GM21737 (cell line): ENCODE measurements around the gene PLA2R1.
A peak's percentile ranks its signal among the peaks of the same experiment; 100 is the strongest.
"Not testable (repeated sequence)": the region's sequence is repeated elsewhere in the genome, so short reads cannot be mapped to it uniquely, and the experiment has no call there.

ENCODE experiments used
- ATAC-seq: cut with Tn5 transposase; IDR thresholded peaks from one replicate; pipeline ENCODE4 v1.9.1; 2021; ENCODE audit warnings: mild to moderate bottlenecking, moderate library complexity; ENCODE audit not compliant: unreplicated experiment

Gene PLA2R1

GRCh38 chr2:159984034-159984433, 78.4 kb downstream of the PLA2R1 start:
- no peak for ATAC-seq

DNA sequence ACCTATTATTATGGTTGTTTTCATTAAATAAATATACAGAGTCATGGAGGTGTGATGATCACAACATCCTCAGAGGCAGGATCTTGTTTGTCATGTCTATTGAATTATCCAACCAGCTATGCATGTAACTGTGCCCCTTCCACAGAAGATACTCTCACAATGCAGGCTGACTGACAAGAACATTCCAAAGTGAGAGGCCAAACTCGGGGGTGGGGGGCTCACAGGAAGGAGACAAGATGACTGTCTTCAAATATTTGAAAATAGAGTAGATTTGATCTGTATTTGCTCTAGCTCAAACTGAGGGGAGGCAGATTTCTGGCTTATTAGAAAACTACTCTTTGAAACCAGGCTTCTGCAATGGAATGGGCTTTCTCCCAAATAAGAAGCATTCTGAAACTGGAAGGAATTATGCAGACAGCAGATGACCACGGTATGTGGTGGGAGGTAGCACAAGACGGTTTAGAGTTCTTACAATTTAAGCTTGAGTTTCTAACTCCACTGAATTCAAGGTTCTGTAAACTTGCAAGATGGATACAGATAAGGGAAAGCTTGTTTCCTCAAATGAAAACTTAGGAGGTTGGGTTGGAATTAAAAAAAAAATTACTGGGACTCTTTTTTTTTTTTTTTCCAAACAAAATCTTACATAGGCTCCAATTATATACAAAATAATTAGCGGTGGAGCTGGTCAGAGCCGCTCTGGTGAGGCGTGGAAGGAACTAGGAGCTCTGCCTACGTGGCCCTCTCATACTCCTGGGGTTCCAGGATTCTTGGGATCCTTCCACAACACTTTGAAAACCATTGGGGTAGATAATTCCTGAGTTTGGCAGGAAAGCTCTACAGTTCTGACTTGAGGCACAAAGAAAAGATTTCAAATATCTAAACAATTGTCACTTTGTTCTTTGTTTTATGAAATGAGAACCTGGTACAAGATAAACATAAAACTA, 79.3 kb downstream of the PLA2R1 start:
- no peak for ATAC-seq

DNA sequence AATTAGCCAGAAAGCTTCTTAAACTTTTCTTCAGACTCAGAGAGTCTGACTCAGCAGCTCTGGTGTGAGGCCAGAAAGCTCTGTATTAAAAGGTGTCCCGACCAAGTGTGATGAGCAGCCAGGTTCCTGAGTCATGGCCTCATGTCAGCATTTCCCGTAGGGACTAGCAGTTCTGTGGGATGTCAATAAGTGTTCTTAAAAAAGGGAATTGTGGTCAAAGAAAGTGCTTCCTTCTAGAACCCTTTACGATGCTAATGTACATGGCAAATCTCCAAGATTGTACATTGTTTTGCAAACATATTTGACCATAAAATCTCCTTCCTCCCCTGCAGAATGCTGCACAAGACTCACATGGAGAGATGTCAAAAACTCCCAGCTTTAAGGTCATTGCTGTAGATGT, 80.1 kb downstream of the PLA2R1 start:
- no peak for ATAC-seq

DNA sequence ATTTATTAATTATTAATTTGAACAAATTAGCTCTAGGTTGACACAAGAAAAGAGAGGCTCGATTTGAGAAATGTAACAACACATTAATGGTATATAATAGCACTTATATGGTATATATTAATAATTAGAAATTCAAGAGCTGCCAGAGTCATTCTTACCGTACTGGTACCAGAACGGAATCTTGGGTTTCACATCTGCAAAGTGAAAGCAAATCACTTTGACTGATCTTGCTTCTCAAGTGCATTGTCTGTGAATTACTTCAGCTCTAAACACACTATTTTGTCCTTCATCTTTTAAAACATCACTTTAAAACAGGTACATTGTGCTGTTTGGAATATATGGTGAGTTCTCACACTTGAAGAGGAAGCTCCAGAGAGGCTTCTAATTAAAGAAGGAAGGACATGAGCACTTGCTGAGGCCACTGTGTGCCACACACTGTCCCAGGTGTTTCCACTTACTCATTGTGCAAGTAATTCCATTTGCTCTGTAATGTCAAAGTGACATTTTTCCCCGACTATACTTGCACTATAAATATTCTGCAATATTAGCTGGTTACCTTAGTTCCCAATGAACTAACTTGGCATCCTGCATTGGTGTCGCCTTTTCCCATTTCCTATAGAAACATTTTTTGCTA, 85.8 kb downstream of the PLA2R1 start:
- ATAC-seq: no peak

DNA sequence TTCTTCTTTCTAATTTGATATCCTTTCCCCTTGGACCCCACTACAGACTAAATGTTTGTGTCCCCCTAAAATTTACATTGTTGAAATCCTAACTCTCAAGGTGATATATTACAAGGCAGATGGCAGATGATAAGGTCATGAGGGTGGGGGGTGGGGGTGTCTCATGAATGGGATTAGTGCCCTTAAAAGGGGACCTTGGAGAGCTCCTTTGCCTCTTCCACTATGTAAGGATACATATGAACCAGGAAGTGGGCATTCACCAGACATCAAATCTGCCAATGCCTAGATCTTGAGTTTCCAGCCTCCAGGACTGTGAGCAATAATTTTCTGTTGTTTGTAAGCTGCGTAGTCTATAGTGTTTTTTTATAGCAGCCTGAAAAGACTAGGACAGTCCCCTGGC, 89.1 kb downstream of the PLA2R1 start:
- no peak for ATAC-seq

GRCh38 chr2:159971365-159972152, 90.9 kb downstream of the PLA2R1 start:
- ATAC-seq: no peak

- ATAC-seq: not testable (repeated sequence)
Measured at GRCh38 chr2:159970548-159970947, 91.9 kb downstream of the PLA2R1 start.

- ATAC-seq: no peak
Measured at GRCh38 chr2:159968279-159968900, 94.0 kb downstream of the PLA2R1 start.

DNA sequence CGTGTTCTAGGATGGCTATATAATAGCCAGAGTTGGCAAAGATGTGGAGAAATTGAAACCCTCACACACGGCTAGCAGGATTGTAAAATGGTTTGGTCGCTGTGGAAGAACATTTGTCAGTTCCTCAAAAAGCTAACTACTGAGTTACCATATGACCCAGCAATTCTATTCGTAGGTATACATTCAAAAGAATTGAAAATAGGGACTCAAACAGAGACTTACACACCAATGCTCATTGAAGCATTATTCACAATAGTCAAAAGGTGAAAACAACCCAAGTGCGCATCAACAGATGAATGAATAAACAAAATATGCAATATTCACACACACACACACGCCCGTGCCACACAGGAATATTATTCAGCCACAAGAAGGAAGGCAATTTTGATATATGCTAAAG, 98.7 kb downstream of the PLA2R1 start:
- peak; percentile 64 for ATAC-seq

DNA sequence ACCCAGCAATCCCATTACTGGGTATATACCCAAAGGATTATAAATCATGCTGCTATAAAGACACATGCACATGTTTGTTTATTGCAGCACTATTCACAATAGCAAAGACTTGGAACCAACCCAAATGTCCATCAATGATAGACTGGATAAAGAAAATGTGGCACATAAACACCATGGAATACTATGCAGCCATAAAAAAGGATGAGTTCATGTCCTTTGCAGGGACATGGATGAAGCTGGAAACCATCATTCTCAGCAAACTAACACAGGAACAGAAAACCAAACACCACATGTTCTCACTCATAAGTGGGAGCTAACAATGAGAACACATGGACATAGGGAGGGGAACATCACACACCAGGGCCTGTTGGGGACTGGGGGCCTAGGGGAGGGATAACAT, 99.9 kb downstream of the PLA2R1 start:
- not testable (repeated sequence) for ATAC-seq

DNA sequence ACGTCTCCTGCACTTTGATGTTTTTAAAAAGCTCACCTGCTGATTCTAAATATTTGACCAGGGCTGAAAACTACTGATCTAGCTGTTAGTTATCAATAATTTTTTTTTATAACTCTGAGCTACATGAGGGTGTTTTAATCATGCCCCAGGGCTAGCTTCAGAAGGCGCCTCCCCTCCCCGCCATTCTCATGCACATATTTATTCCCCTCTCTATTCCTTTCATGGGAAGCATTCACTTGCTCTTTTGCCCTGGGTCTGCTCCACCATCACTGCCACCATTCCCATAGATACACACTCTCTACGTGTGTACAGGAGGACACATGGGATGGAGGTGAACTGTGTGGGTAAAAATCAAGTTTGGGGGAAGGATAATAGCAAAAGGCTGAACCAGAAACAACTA, 101.0 kb downstream of the PLA2R1 start:
- ATAC-seq: no peak

DNA sequence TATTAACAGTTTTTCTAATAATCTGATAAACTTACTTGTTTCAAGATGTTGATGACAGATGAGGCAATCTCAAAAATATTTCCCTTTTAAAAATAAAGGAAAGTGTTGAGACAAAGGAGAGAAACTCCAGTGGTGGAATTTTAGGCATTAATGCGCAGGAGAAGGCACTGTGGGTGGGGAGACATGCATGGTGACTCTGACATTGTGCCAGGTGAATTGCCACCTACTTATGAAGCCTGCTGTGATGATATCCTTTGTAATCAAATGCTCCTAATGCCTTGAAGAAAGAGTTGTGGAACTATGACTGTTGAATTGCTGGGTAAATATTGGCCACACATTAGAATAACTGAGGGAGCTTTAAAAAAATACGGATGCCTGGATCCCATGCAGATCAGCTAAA, 101.4 kb downstream of the PLA2R1 start:
- no peak for ATAC-seq

DNA sequence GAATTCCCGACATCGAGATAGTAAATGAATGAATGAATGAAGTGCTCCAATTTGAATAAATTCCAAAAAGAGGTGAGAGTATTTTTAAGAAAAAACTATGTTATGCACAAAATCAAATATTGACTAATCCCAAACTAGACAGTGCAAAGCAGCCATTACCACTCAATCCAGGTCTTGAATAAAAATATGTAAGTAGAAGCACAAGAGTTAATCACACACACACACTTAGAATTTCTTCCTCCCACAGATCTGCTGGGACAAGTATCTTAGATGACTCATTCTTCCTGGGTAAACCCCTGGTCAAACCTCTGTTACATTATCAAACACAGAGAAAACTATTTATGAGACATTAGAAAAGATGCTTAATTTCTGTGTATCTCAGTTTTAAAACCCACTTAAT, 102.0 kb downstream of the PLA2R1 start:
- ATAC-seq: no peak

- ATAC-seq: no peak
Measured at GRCh38 chr2:159959136-159959535, 103.3 kb downstream of the PLA2R1 start.

GRCh38 chr2:159953136-159953823, 109.1 kb downstream of the PLA2R1 start:
- ATAC-seq: no peak

GRCh38 chr2:159946326-159946999, 116.0 kb downstream of the PLA2R1 start:
- no peak for ATAC-seq

DNA sequence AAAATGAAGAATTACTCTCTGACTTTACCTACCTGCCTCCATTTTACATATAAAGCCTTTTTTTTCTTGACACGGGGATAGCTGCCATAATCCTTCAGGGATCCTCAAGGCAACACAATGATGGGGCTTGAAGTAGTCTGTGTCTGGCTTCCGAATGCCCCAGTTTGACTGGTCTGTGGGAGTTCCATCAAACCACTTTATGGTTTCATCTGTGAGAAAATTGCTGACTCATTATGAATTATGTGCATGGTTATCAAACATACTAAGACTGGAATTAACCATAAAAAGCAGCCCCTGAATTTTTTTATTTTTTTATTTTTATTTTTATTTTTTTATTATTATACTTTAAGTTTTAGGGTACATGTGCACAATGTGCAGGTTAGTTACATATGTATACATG, 117.5 kb downstream of the PLA2R1 start:
- ATAC-seq: no peak

DNA sequence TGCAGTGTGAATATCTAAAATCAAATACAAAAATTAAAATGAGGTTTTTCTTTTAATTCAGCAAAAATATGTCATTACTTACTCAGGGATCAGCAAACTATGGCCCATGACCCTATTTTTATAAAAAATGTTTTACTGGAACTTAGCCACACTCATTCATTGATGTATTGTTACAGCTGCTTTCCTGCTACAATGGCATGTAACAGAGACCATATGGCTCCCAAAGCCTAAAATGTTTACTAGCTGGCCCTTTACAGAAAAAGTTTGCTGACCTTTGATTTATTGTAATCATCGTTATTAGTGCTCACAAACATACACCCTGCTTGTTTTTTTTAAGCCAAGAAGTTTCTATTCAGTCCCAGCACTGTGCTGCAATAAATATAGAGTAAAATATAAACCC, 120.3 kb downstream of the PLA2R1 start:
- ATAC-seq: no peak

- ATAC-seq: no peak
Measured at GRCh38 chr2:159941729-159942128, 120.7 kb downstream of the PLA2R1 start.

- ATAC-seq: peak; percentile 67
Measured at GRCh38 chr2:159939946-159940345, 122.5 kb downstream of the PLA2R1 start.
